ENCODE measurements around the gene ZNF595. TPM values are rescaled to one million over a fixed set of nuclear protein-coding genes. Genes with fewer than 3 reads are reported as not detected.

The ZNF595 gene
- total RNA-seq, result 6.7 and 13.5 TPM in 2 replicates

GRCh38 chr4:52804-53479 lies at the start of gene ZNF595:
Gene ZNF595 (plus strand): TSS chr4:53321. CDS start chr4:53489, 168 bp downstream.

GRCh38 chr4:124275-125081 lies 71.4 kb downstream of the ZNF595 start, which contains the start of gene ZNF718:
Gene ZNF718 (plus strand): TSS chr4:124501. CDS start chr4:124671, 170 bp downstream.

Other genes starting within 250 kb of the ZNF595 start
- 2.9 and 5.7 TPM in 2 replicates for gene ZNF718, start 71.2 kb downstream of the ZNF595 start, total RNA-seq

Measured in smooth muscle cell of the pulmonary artery (primary cell).